NCI-H446 (cell line): ENCODE data around the gene PDIK1L.
"Not testable (repeated sequence)": the region's sequence is repeated elsewhere in the genome, so short reads cannot be mapped to it uniquely, and the experiment has no call there.

Experiments used
- DNase-seq, 2 experiments: peaks; one replicate each; lab custom pipeline; 2025; lab: John Stamatoyannopoulos, UW

The PDIK1L gene

GRCh38 chr1:26090893-26091292 is 20.7 kb upstream of the PDIK1L start:
- DNase-seq: no peak

DNA sequence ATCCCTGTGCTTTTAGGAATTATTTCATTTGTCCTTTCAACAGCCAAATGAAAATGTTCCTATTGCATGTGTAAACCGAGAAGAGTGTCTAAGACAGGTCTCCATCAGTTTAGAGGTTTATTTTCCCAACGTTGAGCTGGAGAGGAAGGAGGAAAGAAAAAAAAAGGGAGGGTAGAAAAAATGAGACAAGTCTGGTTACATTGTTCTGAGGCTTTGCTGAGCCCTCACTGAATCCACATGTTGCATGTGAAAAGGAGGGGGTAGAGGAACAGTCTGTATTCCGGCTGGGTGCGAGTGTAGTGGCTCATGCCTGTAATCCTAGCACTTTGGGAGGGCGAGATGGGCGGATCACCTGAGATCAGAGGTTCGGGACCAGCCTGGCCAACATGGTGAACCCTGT is 19.2 kb upstream of the PDIK1L start:
- DNase-seq: no peak

- not testable (repeated sequence) for DNase-seq
Observed at GRCh38 chr1:26093569-26093968, 18.1 kb upstream of the PDIK1L start.

- no peak for DNase-seq
Observed at GRCh38 chr1:26094076-26094669, 17.5 kb upstream of the PDIK1L start.

- peak in 1 of 2 experiments; percentile 32 for DNase-seq
Observed at GRCh38 chr1:26094677-26095383, 16.8 kb upstream of the PDIK1L start.

DNA sequence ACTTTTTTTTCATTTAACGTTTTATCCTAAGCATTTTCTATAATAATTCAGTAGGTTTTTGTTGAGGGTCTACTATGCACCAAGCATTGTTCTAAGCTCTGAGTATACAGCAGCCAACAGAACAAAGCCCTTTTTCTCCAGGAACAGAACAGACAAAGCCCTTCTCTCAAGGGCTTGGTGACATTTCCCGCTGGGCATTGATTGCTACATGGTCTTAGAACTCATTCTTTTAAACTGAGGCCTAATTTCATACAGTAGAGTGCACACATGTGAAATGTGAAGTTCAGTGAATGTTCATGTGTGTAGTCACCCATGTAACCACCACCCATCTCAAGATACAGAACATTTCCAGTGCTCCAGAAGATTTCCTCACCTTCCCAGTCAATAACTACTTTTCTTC is 15.2 kb upstream of the PDIK1L start:
- no peak for DNase-seq

GRCh38 chr1:26097696-26098095 is 13.9 kb upstream of the PDIK1L start:
- no peak for DNase-seq

- DNase-seq: no peak
Observed at GRCh38 chr1:26098602-26099001, 13.0 kb upstream of the PDIK1L start.

- no peak for DNase-seq
Observed at GRCh38 chr1:26099780-26100179, 11.8 kb upstream of the PDIK1L start.

- not testable (repeated sequence) for DNase-seq
Observed at GRCh38 chr1:26100204-26100603, 11.4 kb upstream of the PDIK1L start.

DNA sequence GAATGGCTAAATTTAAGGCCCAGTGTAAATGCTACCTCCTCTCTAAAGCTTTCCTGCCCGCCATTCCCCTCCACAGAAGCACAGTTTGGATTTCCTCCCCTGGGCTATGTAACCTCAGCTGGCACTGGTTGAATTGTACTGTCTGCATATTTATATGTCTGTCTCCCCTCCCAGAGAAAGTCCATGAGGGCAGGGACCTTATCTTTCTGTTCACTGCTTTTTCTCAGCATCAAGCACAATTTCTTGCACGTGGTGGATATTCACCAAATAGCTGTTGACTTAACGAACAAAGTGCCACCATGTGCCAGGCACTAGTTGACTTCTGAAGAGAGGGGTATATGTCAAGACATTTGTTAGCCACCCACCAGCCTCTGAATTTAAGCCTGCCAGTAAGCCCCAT is 9.5 kb upstream of the PDIK1L start:
- DNase-seq: no peak

GRCh38 chr1:26102526-26102925 is 9.1 kb upstream of the PDIK1L start:
- no peak for DNase-seq

DNA sequence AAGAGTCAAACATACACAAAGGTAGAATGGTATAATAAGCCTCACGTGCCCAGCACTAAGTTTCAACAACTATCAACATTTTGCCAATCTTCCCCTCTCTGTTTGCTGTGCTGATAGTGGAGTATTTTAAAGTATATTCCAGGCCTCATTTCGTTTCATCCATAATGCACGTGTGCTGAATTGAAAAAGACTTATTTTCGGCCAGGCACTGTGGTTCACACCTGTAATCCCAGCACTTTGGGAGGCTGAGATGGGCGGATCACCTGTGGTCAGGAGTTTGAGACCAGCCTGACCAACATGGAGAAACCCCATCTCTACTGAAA is 6.4 kb upstream of the PDIK1L start:
- not testable (repeated sequence) for DNase-seq

- DNase-seq: no peak
Observed at GRCh38 chr1:26109229-26110164, 2.1 kb upstream of the PDIK1L start.

- peak; percentile 39 to 67 for DNase-seq
Observed at GRCh38 chr1:26110731-26111529, 694 bp upstream of the PDIK1L start.

GRCh38 chr1:26112407-26112775 is 767 bp downstream of the PDIK1L start:
- DNase-seq: no peak

DNA sequence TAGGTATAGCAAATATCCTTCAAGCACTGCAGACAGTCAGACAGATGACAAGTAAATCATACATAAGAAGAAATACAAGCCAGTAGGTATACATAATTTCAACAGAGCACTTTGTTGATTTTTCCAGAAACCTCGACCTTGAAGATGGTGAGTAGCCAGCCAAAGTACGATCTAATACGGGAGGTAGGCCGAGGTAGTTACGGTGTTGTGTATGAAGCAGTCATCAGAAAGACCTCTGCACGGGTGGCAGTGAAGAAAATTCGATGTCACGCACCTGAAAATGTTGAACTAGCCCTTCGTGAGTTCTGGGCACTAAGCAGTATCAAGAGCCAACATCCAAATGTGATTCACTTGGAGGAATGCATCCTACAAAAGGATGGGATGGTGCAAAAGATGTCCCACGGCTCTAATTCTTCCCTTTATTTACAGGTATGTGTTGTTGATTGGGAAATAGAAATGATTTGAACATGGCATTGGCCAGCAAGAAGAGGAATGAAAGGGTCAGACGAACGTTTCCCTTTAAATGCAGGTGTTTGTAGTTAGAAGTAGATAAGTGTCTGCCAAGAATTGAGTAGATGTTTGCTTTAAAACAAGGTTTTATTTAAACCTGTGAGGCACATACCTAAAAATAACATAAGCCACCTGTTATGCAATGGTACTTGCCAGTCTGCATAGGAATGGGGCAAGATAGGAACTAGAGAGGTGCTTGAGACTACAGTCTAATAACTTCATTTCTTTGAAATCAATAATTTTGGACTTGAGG is 2.7 kb downstream of the PDIK1L start:
- no peak for DNase-seq

- DNase-seq: no peak
Observed at GRCh38 chr1:26119892-26120608, 8.4 kb downstream of the PDIK1L start.

DNA sequence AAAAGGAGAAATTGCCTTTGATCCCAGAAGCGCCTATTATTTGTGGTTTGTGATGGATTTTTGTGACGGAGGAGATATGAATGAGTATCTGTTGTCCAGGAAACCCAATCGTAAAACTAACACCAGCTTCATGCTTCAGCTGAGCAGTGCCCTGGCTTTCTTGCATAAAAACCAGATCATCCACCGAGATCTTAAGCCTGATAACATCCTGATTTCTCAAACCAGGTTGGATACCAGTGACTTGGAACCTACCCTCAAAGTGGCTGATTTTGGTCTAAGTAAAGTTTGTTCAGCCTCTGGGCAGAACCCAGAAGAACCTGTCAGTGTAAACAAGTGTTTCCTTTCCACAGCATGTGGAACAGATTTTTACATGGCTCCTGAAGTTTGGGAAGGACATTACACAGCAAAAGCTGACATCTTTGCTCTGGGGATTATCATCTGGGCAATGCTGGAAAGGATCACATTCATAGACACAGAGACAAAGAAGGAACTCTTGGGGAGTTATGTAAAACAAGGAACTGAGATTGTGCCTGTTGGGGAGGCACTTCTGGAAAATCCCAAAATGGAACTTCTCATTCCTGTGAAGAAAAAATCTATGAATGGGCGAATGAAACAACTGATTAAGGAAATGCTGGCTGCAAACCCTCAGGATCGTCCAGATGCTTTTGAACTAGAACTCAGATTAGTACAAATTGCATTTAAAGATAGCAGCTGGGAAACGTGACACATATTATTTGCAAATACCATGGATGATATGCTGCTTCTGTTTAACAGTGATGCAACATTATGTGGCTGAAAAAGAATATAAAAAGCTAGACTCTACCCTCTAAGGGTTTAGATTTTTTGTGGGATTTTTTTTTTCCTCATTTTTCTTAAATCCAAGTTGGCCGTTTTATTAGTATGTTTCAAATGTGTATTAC is 10.5 kb downstream of the PDIK1L start:
- DNase-seq: no peak
